Measurements from ENCODE around the gene RYR3. TPM values are rescaled to one million over a fixed set of nuclear protein-coding genes. Genes with fewer than 3 reads are reported as not detected.

Gene RYR3
- total RNA-seq, 1 donor from 2014 or later: 18.5 TPM

GRCh38 chr15:33314069-33314468, 3.3 kb downstream of the RYR3 start:
- intact Hi-C loops (cut with DNase I): no loop called here
- DNase-seq (ENCODE audit: low spot score) (no peak), ATAC-seq (no peak)

- intact Hi-C loops (cut with DNase I): no loop called here
- DNase-seq (ENCODE audit: low spot score) (no peak), ATAC-seq (no peak)
Observed at GRCh38 chr15:33315044-33315443, 4.3 kb downstream of the RYR3 start.

GRCh38 chr15:33317896-33318295, 7.1 kb downstream of the RYR3 start:
- ATAC-seq (no peak), DNase-seq (ENCODE audit: low spot score) (no peak)
- intact Hi-C loops (cut with DNase I): no loop called here

GRCh38 chr15:33320017-33320416, 9.2 kb downstream of the RYR3 start:
- intact Hi-C loops (cut with DNase I): no loop called here
- ATAC-seq (no peak), DNase-seq (ENCODE audit: low spot score) (no peak)

GRCh38 chr15:33322091-33322490, 11.3 kb downstream of the RYR3 start:
- intact Hi-C loops (cut with DNase I): no loop called here
- no peak for DNase-seq (ENCODE audit: low spot score)

GRCh38 chr15:33324609-33325008, 13.8 kb downstream of the RYR3 start:
- no peak for ATAC-seq
- no peak for DNase-seq (ENCODE audit: low spot score)
- intact Hi-C loops (cut with DNase I): no loop called here

More at GRCh38 chr15:33322091-33322490, 11.3 kb downstream of the RYR3 start:
- ATAC-seq: no peak

- ATAC-seq (no peak), DNase-seq (ENCODE audit: low spot score) (no peak)
- intact Hi-C loops (cut with DNase I): no loop called here
Observed at GRCh38 chr15:33326908-33327307, 16.1 kb downstream of the RYR3 start.

- DNase-seq (ENCODE audit: low spot score) (no peak), ATAC-seq (no peak)
- intact Hi-C loops (cut with DNase I): no loop called here
Observed at GRCh38 chr15:33328106-33328505, 17.3 kb downstream of the RYR3 start.

- ATAC-seq: no peak
- DNase-seq (ENCODE audit: low spot score): no peak
- intact Hi-C loops (cut with DNase I): no loop called here
Observed at GRCh38 chr15:33329457-33329856, 18.7 kb downstream of the RYR3 start.

- intact Hi-C loops (cut with DNase I): no loop called here
- no peak for DNase-seq (ENCODE audit: low spot score)
- no peak for ATAC-seq
Observed at GRCh38 chr15:33330931-33331330, 20.2 kb downstream of the RYR3 start.

- intact Hi-C loops (cut with DNase I): no loop called here
- DNase-seq (ENCODE audit: low spot score) (no peak), ATAC-seq (no peak)
Observed at GRCh38 chr15:33341953-33342352, 31.2 kb downstream of the RYR3 start.

GRCh38 chr15:33343275-33343674, 32.5 kb downstream of the RYR3 start:
- intact Hi-C loops (cut with DNase I): no loop called here
- no peak for ATAC-seq
- DNase-seq (ENCODE audit: low spot score): no peak

- DNase-seq (ENCODE audit: low spot score): no peak
- intact Hi-C loops (cut with DNase I): no loop called here
- no peak for ATAC-seq
Observed at GRCh38 chr15:33344111-33344510, 33.3 kb downstream of the RYR3 start.

GRCh38 chr15:33344530-33344929, 33.8 kb downstream of the RYR3 start:
- ATAC-seq (no peak), DNase-seq (ENCODE audit: low spot score) (no peak)
- intact Hi-C loops (cut with DNase I): no loop called here

GRCh38 chr15:33354411-33354810, 43.6 kb downstream of the RYR3 start:
- intact Hi-C loops (cut with DNase I): no loop called here
- ATAC-seq (no peak), DNase-seq (ENCODE audit: low spot score) (no peak)

GRCh38 chr15:33357845-33358244, 47.1 kb downstream of the RYR3 start:
- intact Hi-C loops (cut with DNase I): no loop called here
- no peak for ATAC-seq

GRCh38 chr15:33358306-33358705, 47.5 kb downstream of the RYR3 start:
- DNase-seq (ENCODE audit: low spot score) (no peak), ATAC-seq (no peak)
- intact Hi-C loops (cut with DNase I): no loop called here

More at GRCh38 chr15:33357845-33358244, 47.1 kb downstream of the RYR3 start:
- no peak for DNase-seq (ENCODE audit: low spot score)

- DNase-seq (ENCODE audit: low spot score): no peak
- intact Hi-C loops (cut with DNase I): no loop called here
- ATAC-seq: no peak
Observed at GRCh38 chr15:33360886-33361285, 50.1 kb downstream of the RYR3 start.

GRCh38 chr15:33369941-33370622, 59.3 kb downstream of the RYR3 start:
- intact Hi-C loops (cut with DNase I): no loop called here
- DNase-seq (ENCODE audit: low spot score) (no peak), ATAC-seq (no peak)

GRCh38 chr15:33370623-33371020, 59.9 kb downstream of the RYR3 start:
- ATAC-seq: no peak
- DNase-seq (ENCODE audit: low spot score): no peak
- intact Hi-C loops (cut with DNase I): no loop called here

GRCh38 chr15:33371159-33371558, 60.4 kb downstream of the RYR3 start:
- ATAC-seq (no peak), DNase-seq (ENCODE audit: low spot score) (no peak)
- intact Hi-C loops (cut with DNase I): no loop called here

Data from sciatic nerve (tissue), 2 donors.